ENCODE measurements around the gene OPCML. TPM values are rescaled to one million over a fixed set of nuclear protein-coding genes. Genes with fewer than 3 reads are reported as not detected.

OPCML gene
- total and polyA plus RNA-seq, 5 donors: 0.14 to 2.8 (median 1.1) TPM

- no peak overlapping the region for H3K4me3 ChIP-seq (ENCODE audit: low read length)
- no peak for ATAC-seq
Measured at GRCh38 chr11:132848336-132848735, 684.0 kb downstream of the OPCML start.

GRCh38 chr11:132846075-132846474, 686.2 kb downstream of the OPCML start:
- no peaks in the 10 kb centered on the region for H3K9me3 ChIP-seq (ENCODE audit: control insufficient read depth, low read length)
- H3K27ac ChIP-seq (ENCODE audit: low read length): no peak overlapping the region
- no peak for ATAC-seq
- intact Hi-C loops (cut with DNase I): no loop called here
- no peak overlapping the region for H3K4me3 ChIP-seq (ENCODE audit: low read length)
- WGBS: 83% methylated on average over 4 of the region's 4 CpGs
- no peak for DNase-seq
- H3K27me3 ChIP-seq (ENCODE audit: control insufficient read depth, insufficient read depth): no peaks in the 10 kb centered on the region
- no peaks in the 10 kb centered on the region for H3K4me1 ChIP-seq (ENCODE audit: control insufficient read depth, insufficient read depth, low read length)

More at GRCh38 chr11:132848336-132848735, 684.0 kb downstream of the OPCML start:
- intact Hi-C loops (cut with DNase I): no loop called here
- DNase-seq: no peak
- Histone ChIP-seq H3K27me3 (ENCODE audit: control insufficient read depth, insufficient read depth) (no peaks in the 10 kb centered on the region), H3K9me3 (ENCODE audit: control insufficient read depth, low read length) (no peaks in the 10 kb centered on the region), H3K27ac (ENCODE audit: low read length) (no peak overlapping the region), H3K4me1 (ENCODE audit: control insufficient read depth, insufficient read depth, low read length) (no peaks in the 10 kb centered on the region)
- WGBS: 85% methylated on average over 2 of the region's 2 CpGs

GRCh38 chr11:132844956-132845696, 687.2 kb downstream of the OPCML start:
- no peaks in the 10 kb centered on the region for H3K9me3 ChIP-seq (ENCODE audit: control insufficient read depth, low read length)
- intact Hi-C loops (cut with DNase I): no loop called here
- H3K4me1 ChIP-seq (ENCODE audit: control insufficient read depth, insufficient read depth, low read length): no peaks in the 10 kb centered on the region
- no peak overlapping the region for H3K4me3 ChIP-seq (ENCODE audit: low read length)
- no peak overlapping the region for H3K27ac ChIP-seq (ENCODE audit: low read length)
- H3K27me3 ChIP-seq (ENCODE audit: control insufficient read depth, insufficient read depth): no peaks in the 10 kb centered on the region
- ATAC-seq (no peak), DNase-seq (no peak)
- WGBS: 61% methylated on average over 5 of the region's 5 CpGs

- no peaks in the 10 kb centered on the region for H3K9me3 ChIP-seq (ENCODE audit: control insufficient read depth, low read length)
- no peaks in the 10 kb centered on the region for H3K4me1 ChIP-seq (ENCODE audit: control insufficient read depth, insufficient read depth, low read length)
- DNase-seq: no peak
- no peak overlapping the region for H3K4me3 ChIP-seq (ENCODE audit: low read length)
- H3K27ac ChIP-seq (ENCODE audit: low read length): no peak overlapping the region
- 82% methylated on average over 12 of the region's 12 CpGs for WGBS
- no peak for ATAC-seq
- H3K27me3 ChIP-seq (ENCODE audit: control insufficient read depth, insufficient read depth): no peaks in the 10 kb centered on the region
- intact Hi-C loops (cut with DNase I): no loop called here
Measured at GRCh38 chr11:132840660-132841059, 691.6 kb downstream of the OPCML start.

GRCh38 chr11:132840191-132840590, 692.1 kb downstream of the OPCML start:
- Histone ChIP-seq H3K9me3 (ENCODE audit: control insufficient read depth, low read length) (no peaks in the 10 kb centered on the region), H3K4me3 (ENCODE audit: low read length) (no peak overlapping the region), H3K4me1 (ENCODE audit: control insufficient read depth, insufficient read depth, low read length) (no peaks in the 10 kb centered on the region), H3K27me3 (ENCODE audit: control insufficient read depth, insufficient read depth) (no peaks in the 10 kb centered on the region), H3K27ac (ENCODE audit: low read length) (no peak overlapping the region)
- no peak for ATAC-seq
- intact Hi-C loops (cut with DNase I): no loop called here
- 51% methylated on average over 5 of the region's 5 CpGs for WGBS
- DNase-seq: no peak

- intact Hi-C loops (cut with DNase I): no loop called here
- Histone ChIP-seq H3K4me3 (ENCODE audit: low read length) (no peak overlapping the region), H3K27ac (ENCODE audit: low read length) (no peak overlapping the region), H3K4me1 (ENCODE audit: control insufficient read depth, insufficient read depth, low read length) (no peaks in the 10 kb centered on the region), H3K27me3 (ENCODE audit: control insufficient read depth, insufficient read depth) (no peaks in the 10 kb centered on the region), H3K9me3 (ENCODE audit: control insufficient read depth, low read length) (no peaks in the 10 kb centered on the region)
- DNase-seq (no peak), ATAC-seq (no peak)
- 73% methylated on average over 18 of the region's 18 CpGs for WGBS
Measured at GRCh38 chr11:132839236-132839945, 692.9 kb downstream of the OPCML start.

- intact Hi-C loops (cut with DNase I): no loop called here
- Histone ChIP-seq H3K27me3 (ENCODE audit: control insufficient read depth, insufficient read depth) (no peaks in the 10 kb centered on the region), H3K27ac (ENCODE audit: low read length) (no peak overlapping the region), H3K9me3 (ENCODE audit: control insufficient read depth, low read length) (no peaks in the 10 kb centered on the region), H3K4me3 (ENCODE audit: low read length) (no peak overlapping the region), H3K4me1 (ENCODE audit: control insufficient read depth, insufficient read depth, low read length) (no peaks in the 10 kb centered on the region)
- ATAC-seq (peak in 1 of 2 donors; percentile 51), DNase-seq (no peak)
- WGBS: 70% methylated on average over 7 of the region's 7 CpGs
Measured at GRCh38 chr11:132838627-132839026, 693.7 kb downstream of the OPCML start.

GRCh38 chr11:132831272-132831671, 701.0 kb downstream of the OPCML start:
- intact Hi-C loops (cut with DNase I): no loop called here
- no peak for DNase-seq
- no peak overlapping the region for H3K4me3 ChIP-seq (ENCODE audit: low read length)
- no peaks in the 10 kb centered on the region for H3K4me1 ChIP-seq (ENCODE audit: control insufficient read depth, insufficient read depth, low read length)
- ATAC-seq: no peak
- no peaks in the 10 kb centered on the region for H3K9me3 ChIP-seq (ENCODE audit: control insufficient read depth, low read length)
- 86% methylated on average over 2 of the region's 2 CpGs for WGBS
- H3K27ac ChIP-seq (ENCODE audit: low read length): no peak overlapping the region
- H3K27me3 ChIP-seq (ENCODE audit: control insufficient read depth, insufficient read depth): no peaks in the 10 kb centered on the region

- Histone ChIP-seq H3K4me1 (ENCODE audit: control insufficient read depth, insufficient read depth, low read length) (no peaks in the 10 kb centered on the region), H3K27me3 (ENCODE audit: control insufficient read depth, insufficient read depth) (no peaks in the 10 kb centered on the region), H3K27ac (ENCODE audit: low read length) (no peak overlapping the region), H3K4me3 (ENCODE audit: low read length) (no peak overlapping the region), H3K9me3 (ENCODE audit: control insufficient read depth, low read length) (no peaks in the 10 kb centered on the region)
- intact Hi-C loops (cut with DNase I): no loop called here
- ATAC-seq (no peak), DNase-seq (no peak)
- 70% methylated on average over 1 of the region's 1 CpG for WGBS
Measured at GRCh38 chr11:132824642-132825041, 707.7 kb downstream of the OPCML start.

- Histone ChIP-seq H3K27ac (ENCODE audit: low read length) (no peak overlapping the region), H3K27me3 (ENCODE audit: control insufficient read depth, insufficient read depth) (no peaks in the 10 kb centered on the region), H3K9me3 (ENCODE audit: control insufficient read depth, low read length) (no peaks in the 10 kb centered on the region), H3K4me1 (ENCODE audit: control insufficient read depth, insufficient read depth, low read length) (no peaks in the 10 kb centered on the region), H3K4me3 (ENCODE audit: low read length) (no peak overlapping the region)
- WGBS: 95% methylated on average over 5 of the region's 5 CpGs
- no peak for ATAC-seq
- no peak for DNase-seq
- intact Hi-C loops (cut with DNase I): no loop called here
Measured at GRCh38 chr11:132822276-132822675, 710.0 kb downstream of the OPCML start.

GRCh38 chr11:132821499-132821898, 710.8 kb downstream of the OPCML start:
- DNase-seq (no peak), ATAC-seq (no peak)
- Histone ChIP-seq H3K4me3 (ENCODE audit: low read length) (no peak overlapping the region), H3K27me3 (ENCODE audit: control insufficient read depth, insufficient read depth) (no peaks in the 10 kb centered on the region), H3K27ac (ENCODE audit: low read length) (no peak overlapping the region), H3K4me1 (ENCODE audit: control insufficient read depth, insufficient read depth, low read length) (no peaks in the 10 kb centered on the region), H3K9me3 (ENCODE audit: control insufficient read depth, low read length) (no peaks in the 10 kb centered on the region)
- intact Hi-C loops (cut with DNase I): no loop called here
- WGBS: 81% methylated on average over 4 of the region's 4 CpGs

Data from right cardiac atrium (tissue), 5 donors.